Panc1 (cell line): Measurements from ENCODE around the gene PTPRJ. TPM values are rescaled to one million over a fixed set of nuclear protein-coding genes. Genes with fewer than 3 reads are reported as not detected.

Experiments used
- ATAC-seq: fragments of 200-7000 bp; cut with Tn5 transposase; 2 replicates; pipeline ENCODE4 v1.9.1; 2020; ENCODE audit warnings: mild to moderate bottlenecking, moderate library complexity
- BruUV-seq: library from RNA; stranded (reverse); fragments of 400-500 nt; replicated peaks from 2 replicates; lab custom pipeline; 2021; lab: Mats Ljungman, UMichigan
- CTCF ChIA-PET: fragments of 300-600 bp; sonication (Branson Sonifier 250); formaldehyde crosslinking; loops from one replicate; lab custom pipeline; 2022; ENCODE audit warnings: antibody characterized with exemption; lab: Charles Lee
- POLR2A ChIA-PET: fragments of 300-600 bp; sonication (Branson Sonifier 250); formaldehyde crosslinking; loops from one replicate; lab custom pipeline; 2022; ENCODE audit warnings: antibody characterized with exemption; lab: Charles Lee
- DNase-seq: peaks from one replicate; pipeline ENCODE4 v3.0.0-alpha.2; 2010; ENCODE audit warnings: low read depth, low spot score
- H3K27ac ChIP-seq: 2 replicates; pipeline ENCODE4 v1.5.1; 2011; ENCODE audit warnings: mild to moderate bottlenecking, low read length, inconsistent platforms
- H3K27me3 ChIP-seq: fragments of 200-500 bp; sonication (Bioruptor generic); 2 replicates; pipeline ENCODE4 v1.6.0; 2014; ENCODE audit warnings: low read length, inconsistent platforms; ENCODE audit not compliant: control insufficient read depth, insufficient read depth
- H3K36me3 ChIP-seq: fragments of 200-500 bp; sonication (Bioruptor generic); 2 replicates; pipeline ENCODE4 v1.5.1; 2014; ENCODE audit warnings: inconsistent platforms, mild to moderate bottlenecking, low read length, moderate library complexity; ENCODE audit not compliant: control insufficient read depth, insufficient read depth
- H3K4me1 ChIP-seq: 2 replicates; pipeline ENCODE4 v1.5.1; 2011; ENCODE audit warnings: inconsistent platforms, mild to moderate bottlenecking, low read length, moderate library complexity; ENCODE audit not compliant: control insufficient read depth, insufficient read depth
- H3K4me3 ChIP-seq, 2 experiments: 2 replicates each; pipeline ENCODE4 v1.5.1; 2011 to 2012; ENCODE audit warnings: low read depth in 2 of 2, low read length in 2 of 2, mild to moderate bottlenecking in 2 of 2, inconsistent platforms in 1 of 2, moderate library complexity in 1 of 2
- H3K9me3 ChIP-seq: fragments of 200-500 bp; sonication (Bioruptor generic); 2 replicates; pipeline ENCODE4 v1.5.1; 2014; ENCODE audit warnings: low read depth, mild to moderate bottlenecking, inconsistent platforms, low read length, moderate library complexity; ENCODE audit not compliant: control insufficient read depth, insufficient read depth
- CTCF ChIP-seq: fragments of 450-650 bp; IDR thresholded peaks from 2 replicates; pipeline ENCODE4 v1.5.1; 2017; ENCODE audit warnings: mild to moderate bottlenecking
- POLR2AphosphoS5 ChIP-seq: IDR thresholded peaks from 2 replicates; pipeline ENCODE4 v1.6.1; 2012; ENCODE audit warnings: mild to moderate bottlenecking, low read depth, low read length, moderate library complexity
- REST ChIP-seq, 2 experiments: IDR thresholded peaks; 2 replicates each; pipeline ENCODE4 v1.6.1; 2011 to 2012; ENCODE audit warnings: low read depth in 2 of 2, control low read depth in 1 of 2, low read length in 1 of 2, mild to moderate bottlenecking in 1 of 2, moderate library complexity in 1 of 2; ENCODE audit not compliant: insufficient read depth in 1 of 2
- SIN3A ChIP-seq: IDR thresholded peaks from 2 replicates; pipeline ENCODE4 v1.6.1; 2012; ENCODE audit warnings: low read depth, mild to moderate bottlenecking, low read length, moderate library complexity, borderline replicate concordance; ENCODE audit not compliant: insufficient read depth
- TCF7L2 ChIP-seq: IDR thresholded peaks from 2 replicates; pipeline ENCODE4 v1.6.1; 2011; ENCODE audit warnings: mild to moderate bottlenecking, low read depth, low read length, inconsistent platforms
- in situ Hi-C: cut with HindIII; loops from 2 replicates; pipeline ENCODE4 v1.10.0; 2016; ENCODE audit warnings: low sequenced_read_pairs, low pct_unique_long_range_greater_than_20kb
- intact Hi-C: fragments of 100-400 bp; cut with micrococcal nuclease; formaldehyde crosslinking; loops from one replicate; pipeline ENCODE4 v1.10.0; 2022; ENCODE audit not compliant: unreplicated experiment
- total RNA-seq: library from RNA; stranded (reverse); gene quantifications from one replicate; pipeline ENCODE4 v1.2.1, GENCODE V29; 2021; ENCODE audit not compliant: unreplicated experiment

The PTPRJ gene
- total RNA-seq, 1 experiment from 2014 or later: 73.6 TPM

GRCh38 chr11:48019217-48019584 lies 38.8 kb downstream of the PTPRJ start:
- Histone ChIP-seq H3K4me3 (no peak overlapping the region), H3K36me3 (no peaks in the 10 kb centered on the region), H3K27ac (no peak overlapping the region), H3K9me3 (no peaks in the 10 kb centered on the region), H3K4me1 (peaks cover 20% of the 10 kb centered on the region), H3K27me3 (no peaks in the 10 kb centered on the region)
- intact Hi-C loops: no loop called here
- in situ Hi-C loops: no loop called here
- no TSS peak for BruUV-seq
- ATAC-seq: 0 out of 2 replicates have a peak, but pooled peaks have one; percentile 26
- POLR2A ChIA-PET: no interaction called here
- TF ChIP-seq CTCF (no peak), REST (IDR thresholded peaks at IDR 0.05; ENCODE audit: insufficient read depth in 1 of 2, low read depth in 2 of 2, low read length in 1 of 2) (no peak), SIN3A (no peak), POLR2AphosphoS5 (no peak), TCF7L2 (no peak)
- DNase-seq: no peak
- CTCF ChIA-PET: no interaction called here

- no peaks in the 10 kb centered on the region for H3K27me3 ChIP-seq
- intact Hi-C loops (no loop called here), in situ Hi-C loops (no loop called here)
- no peaks in the 10 kb centered on the region for H3K36me3 ChIP-seq
- DNase-seq: no peak
- no peak overlapping the region for H3K4me3 ChIP-seq
- no peak for ATAC-seq
- ChIA-PET CTCF (no interaction called here), POLR2A (no interaction called here)
- H3K4me1 ChIP-seq: peaks cover 23% of the 10 kb centered on the region
- H3K9me3 ChIP-seq: no peaks in the 10 kb centered on the region
- BruUV-seq: no TSS peak
- H3K27ac ChIP-seq: 0 out of 2 replicates have a peak overlapping the region, but pooled peaks have one; percentile 9
- TF ChIP-seq REST (IDR thresholded peaks at IDR 0.05; ENCODE audit: insufficient read depth in 1 of 2, low read depth in 2 of 2, low read length in 1 of 2) (no peak), CTCF (no peak), SIN3A (no peak), TCF7L2 (no peak), POLR2AphosphoS5 (no peak)
Observed at GRCh38 chr11:48019595-48019994, 39.2 kb downstream of the PTPRJ start.
